NOMO-1 (cell line): Measurements from ENCODE around the gene NMNAT3.
A peak's percentile ranks its signal among the peaks of the same experiment; 100 is the strongest.

Source experiments
- DNase-seq, 2 experiments: peaks; one replicate each; lab custom pipeline; 2025; ENCODE audit not compliant: unreplicated experiment in 2 of 2; lab: John Stamatoyannopoulos, UW

The NMNAT3 gene

GRCh38 chr3:139552632-139553365, 125.0 kb downstream of the NMNAT3 start:
- no peak for DNase-seq

DNA sequence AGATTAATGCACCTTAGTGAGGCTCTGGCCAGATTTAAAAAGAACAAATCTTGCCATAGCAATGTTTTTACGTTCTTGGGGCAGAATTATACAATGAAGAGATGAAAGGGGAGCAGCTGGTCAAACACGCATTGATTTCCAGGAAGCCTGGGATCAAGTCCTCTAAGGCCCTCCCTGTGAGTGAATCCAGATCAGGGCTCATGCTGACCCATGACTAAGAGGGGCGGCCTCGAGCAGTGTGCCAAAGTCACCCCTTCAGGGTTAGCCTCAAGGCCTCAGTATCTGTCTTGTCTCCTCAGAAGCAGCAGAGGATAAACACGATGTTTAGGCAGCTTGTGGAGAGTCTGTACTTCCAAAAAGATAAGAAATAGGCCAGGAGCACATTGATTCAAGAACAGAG, 129.0 kb downstream of the NMNAT3 start:
- no peak for DNase-seq

- DNase-seq: no peak
These were observed 130.1 kb downstream of the NMNAT3 start for GRCh38 chr3:139547666-139548065.

DNA sequence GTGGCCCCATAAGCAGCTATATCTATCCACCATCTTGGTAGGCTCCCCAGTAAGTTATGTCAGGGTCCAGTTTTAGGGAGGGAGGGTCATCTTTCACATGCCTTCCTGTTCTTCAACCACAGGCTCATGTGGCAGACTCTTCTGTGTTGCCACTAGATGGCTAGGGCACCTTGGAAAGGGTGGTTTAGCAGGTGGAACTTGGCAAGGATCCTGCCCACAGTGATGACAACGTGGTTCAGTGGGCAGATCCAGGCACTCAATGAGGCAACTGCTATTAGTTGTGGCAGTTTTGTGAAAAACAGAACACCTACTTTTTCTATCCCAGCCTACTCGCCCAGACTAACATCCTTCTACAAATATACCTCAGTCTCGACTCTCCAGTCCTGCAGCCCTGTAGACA, 131.0 kb downstream of the NMNAT3 start:
- DNase-seq: no peak

GRCh38 chr3:139541532-139542288, 136.1 kb downstream of the NMNAT3 start:
- DNase-seq: no peak

DNA sequence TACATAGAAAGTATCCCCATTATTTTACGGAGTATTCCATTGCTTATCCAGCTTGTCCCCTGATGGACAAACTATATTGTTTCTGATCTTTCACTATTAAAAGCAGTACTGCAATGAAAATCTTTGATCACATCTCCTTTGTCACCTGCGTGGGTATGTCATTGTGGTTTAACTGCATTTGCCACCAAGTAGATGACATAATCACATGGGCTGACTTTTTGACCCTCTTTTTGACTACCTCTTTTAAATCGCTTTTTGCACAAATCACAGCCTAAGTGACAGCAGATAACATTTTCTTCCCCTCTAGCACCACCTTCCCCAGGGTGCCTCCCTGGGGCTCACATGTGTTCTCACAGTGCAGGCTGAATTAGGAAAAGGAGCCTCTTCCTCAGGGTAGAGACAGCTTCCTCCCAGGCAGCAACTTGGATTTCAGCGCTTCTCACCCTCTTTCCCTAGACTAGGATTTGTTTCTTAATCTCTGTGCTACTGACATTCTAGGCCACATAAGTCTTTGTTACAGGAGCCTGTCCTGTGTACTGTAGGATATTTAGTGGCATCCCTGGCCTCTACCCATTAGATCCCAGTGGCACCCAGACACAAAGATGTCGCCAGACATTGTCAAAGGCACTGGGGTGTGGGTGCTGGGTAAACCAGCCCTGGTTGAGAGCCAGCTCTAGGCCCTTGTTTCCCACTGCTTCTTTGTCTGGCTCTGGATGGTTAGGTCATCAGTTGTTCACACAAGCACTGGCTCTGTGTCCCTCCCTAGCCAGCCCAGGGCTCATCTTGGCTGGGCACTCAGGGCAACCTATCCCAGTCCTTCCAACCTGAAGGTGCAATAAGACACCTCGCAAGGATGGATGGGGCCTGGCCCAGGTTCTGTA, 136.9 kb downstream of the NMNAT3 start:
- DNase-seq: peak in 1 of 2 experiments; percentile 55

DNA sequence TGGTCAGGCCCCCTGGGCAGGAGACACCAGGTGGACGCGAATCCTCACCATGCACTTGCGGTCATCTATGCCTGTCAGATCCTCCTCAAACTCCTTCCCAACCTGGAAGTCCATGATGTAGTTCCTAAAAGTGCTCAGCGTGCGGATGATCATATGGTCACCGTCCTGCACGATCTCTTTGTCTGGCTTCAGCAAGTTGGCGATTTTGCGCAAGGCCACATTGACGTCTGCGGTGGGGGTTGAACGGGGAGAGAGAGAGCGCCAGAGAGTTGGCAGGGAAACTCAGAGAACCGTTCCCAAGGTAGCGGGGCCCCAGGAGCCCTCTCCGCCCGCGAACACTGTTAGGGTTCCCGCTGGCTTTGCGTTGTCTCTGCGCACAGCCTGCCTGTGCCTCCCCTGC, 139.0 kb downstream of the NMNAT3 start:
- DNase-seq: no peak

- DNase-seq: no peak
These were observed 139.8 kb downstream of the NMNAT3 start for GRCh38 chr3:139537795-139538621.

- no peak for DNase-seq
These were observed 140.4 kb downstream of the NMNAT3 start for GRCh38 chr3:139537361-139537760.

- DNase-seq: no peak
These were observed 142.5 kb downstream of the NMNAT3 start for GRCh38 chr3:139534992-139535879.

DNA sequence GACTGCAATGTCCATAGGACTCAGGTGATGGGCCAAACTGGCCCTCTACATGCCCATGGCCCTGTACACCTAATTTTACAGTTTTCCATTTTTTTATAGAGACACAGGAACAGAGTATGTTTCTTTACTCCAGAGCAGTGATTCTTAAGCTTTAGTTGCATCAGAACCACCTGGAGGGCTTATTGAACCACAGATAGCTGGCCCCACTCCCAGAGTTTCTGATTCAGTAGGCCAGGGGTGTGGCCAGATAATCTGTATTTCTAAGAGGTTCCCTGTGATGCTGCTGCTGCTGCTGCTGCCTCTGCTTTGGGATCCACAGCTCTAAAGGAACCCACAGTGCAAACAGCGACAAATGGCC, 143.3 kb downstream of the NMNAT3 start:
- DNase-seq: no peak

- no peak for DNase-seq
These were observed 143.9 kb downstream of the NMNAT3 start for GRCh38 chr3:139533781-139534454.

DNA sequence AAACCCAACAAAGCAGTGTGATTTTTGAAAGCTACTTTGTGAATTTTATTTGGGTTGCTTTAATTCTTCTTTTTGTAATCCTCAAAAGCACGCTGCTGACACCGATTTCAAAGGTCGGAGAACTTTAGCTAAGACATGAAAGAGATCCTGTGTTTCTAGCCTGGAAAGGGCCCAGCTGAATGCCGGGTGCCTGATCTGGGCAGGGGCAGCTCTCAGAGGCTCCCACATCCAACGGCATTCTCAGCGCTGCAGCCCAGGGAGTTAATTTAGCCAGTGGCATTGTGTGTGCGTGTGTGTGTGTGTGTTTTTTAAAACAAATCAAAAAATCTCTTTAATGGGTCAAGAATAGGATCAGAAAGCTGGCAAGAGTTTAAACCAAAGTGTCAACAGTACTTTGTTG, 144.8 kb downstream of the NMNAT3 start:
- no peak for DNase-seq

DNA sequence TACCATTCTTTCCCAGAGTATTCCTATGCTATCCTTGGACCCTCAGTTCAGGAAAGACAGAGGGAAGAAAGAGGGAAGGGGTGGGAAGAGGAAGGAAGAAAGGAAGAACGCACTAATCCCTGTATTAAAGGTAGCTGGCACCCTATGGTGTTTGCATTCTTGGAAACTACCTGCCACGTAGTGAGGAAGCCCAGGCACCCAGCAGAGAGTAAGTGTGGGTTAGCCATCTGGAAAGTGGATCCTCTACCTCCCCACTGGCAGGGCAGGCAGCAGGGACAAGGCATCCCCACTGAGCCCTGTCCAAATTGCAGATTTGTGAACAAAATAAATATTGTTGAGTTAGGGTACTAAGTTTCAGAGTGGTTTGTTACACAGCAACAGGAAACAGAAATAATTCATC, 147.1 kb downstream of the NMNAT3 start:
- DNase-seq: no peak

DNA sequence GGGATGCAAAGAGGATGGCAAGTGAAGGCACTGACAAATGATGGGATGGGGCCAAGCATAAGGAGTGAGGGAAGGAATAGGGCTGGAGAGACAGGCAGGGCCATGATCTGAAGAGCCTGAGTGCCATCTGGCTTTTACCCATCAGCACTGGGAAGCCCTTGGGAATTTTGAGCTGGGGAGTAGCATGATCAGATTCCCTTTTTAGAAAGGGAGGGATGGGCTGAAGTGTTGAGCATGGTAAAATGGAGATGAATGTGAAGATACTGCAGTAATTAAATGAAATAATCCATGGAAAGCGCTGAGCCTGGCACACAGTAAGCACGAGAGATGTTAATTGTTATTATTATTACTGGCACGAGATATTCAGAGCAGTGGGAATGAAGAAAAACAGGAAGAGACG, 148.1 kb downstream of the NMNAT3 start:
- no peak for DNase-seq

- DNase-seq: no peak
These were observed 148.8 kb downstream of the NMNAT3 start for GRCh38 chr3:139528924-139529323.

DNA sequence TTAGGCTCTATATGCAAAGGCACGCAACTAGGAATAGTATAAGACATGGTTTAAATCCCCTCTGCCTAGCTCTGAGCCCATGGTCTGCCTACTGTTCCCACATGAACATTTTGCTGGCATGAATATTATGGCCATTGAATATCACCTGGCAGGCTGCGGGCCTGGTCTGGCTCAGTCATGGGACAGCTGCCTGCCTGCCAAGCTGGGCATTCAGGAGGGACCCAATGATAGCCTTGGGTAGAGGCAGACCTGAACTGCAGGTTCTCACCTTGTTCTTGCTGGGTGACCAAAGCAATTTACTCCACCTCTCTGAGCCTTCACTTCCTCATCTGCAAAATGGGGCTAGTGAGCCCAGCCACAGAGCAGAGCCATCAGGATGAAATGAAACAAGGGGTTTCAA, 149.5 kb downstream of the NMNAT3 start:
- DNase-seq: no peak

- DNase-seq: no peak
These were observed 150.5 kb downstream of the NMNAT3 start for GRCh38 chr3:139527265-139527664.

- no peak for DNase-seq
These were observed 151.6 kb downstream of the NMNAT3 start for GRCh38 chr3:139526146-139526545.
